Measurements from ENCODE around the gene MBD1. TPM values are rescaled to one million over a fixed set of nuclear protein-coding genes. Genes with fewer than 3 reads are reported as not detected.

Gene MBD1
- total RNA-seq, 2 experiments from 2014 or later: 66.4 to 69.0 TPM

DNA sequence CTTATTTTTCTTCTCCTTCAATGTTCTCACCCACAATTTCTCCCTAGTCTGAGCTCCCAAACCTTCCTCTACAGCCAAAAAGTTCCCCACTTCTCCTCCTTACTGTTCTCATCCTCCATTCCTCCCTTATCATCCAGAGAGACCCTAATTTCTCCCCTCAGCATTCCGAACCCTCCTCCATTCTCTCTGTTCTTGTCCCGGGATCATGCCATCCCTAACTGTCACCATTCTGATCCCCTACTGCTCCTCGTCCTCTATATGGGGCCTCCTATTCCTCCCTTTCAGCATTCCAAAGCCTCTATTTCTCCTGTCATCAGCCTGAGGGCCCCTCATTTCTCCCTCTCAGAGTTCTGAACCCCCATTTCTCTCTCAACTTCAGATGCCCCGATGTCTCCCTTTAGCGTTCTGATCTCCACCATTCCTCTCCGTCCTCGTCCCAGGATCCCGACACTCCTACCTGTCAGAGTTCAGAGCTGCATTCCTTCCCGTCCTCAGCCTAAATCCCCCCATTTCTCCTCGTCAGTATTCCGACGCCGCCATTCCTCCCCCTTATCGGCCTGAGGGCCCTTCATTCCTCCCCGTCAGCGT lies 522 bp downstream of the MBD1 start:
- Mint-ChIP-seq H3K27me3 (ENCODE audit: low read depth) (no peaks in the 10 kb centered on the region), H3K4me1 (ENCODE audit: low read depth) (peaks cover 32% of the 10 kb centered on the region), H3K36me3 (ENCODE audit: low read depth) (peaks cover 51% of the 10 kb centered on the region), H3K9me3 (no peaks in the 10 kb centered on the region), H3K4me3 (peak overlapping the region; percentile 97), H3K27ac (peak overlapping the region; percentile 84)
- CTCF ChIA-PET: interaction anchor here (1.3 to 1.5 kb wide), 4 partner anchors 10 to 77 kb away, joined by 5 to 9 read pairs (median 6); partner anchors contain the start of gene CFAP53
- intact Hi-C loops (cut with micrococcal nuclease): loop anchor here (1.0 to 10.0 kb wide), 5 partner anchors 14 to 1346 kb away; partner anchors contain the start of genes CFAP53 and MEX3C
- no peak for DNase-seq

DNA sequence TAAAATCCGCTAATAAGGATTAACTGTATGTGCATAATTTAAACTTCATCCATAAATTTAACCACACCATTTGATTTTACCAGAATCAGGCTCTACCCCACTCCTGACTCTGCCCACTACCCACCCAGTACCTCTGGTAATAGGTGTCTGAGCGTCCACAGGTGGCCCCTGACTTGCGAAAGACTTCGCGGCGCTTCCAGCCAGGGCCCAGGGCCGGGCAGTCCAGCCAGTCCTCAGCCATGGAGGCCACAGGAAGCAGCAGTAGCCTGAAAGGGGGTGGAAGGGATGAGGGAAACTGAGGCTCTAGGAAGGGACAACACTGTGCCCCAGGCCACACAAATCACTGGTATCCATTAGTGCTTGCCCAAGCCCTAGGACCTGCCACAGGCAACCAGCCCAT lies 1.6 kb downstream of the MBD1 start:
- Mint-ChIP-seq H3K4me3 (peak overlapping the region; percentile 97), H3K9me3 (no peaks in the 10 kb centered on the region), H3K27me3 (ENCODE audit: low read depth) (no peaks in the 10 kb centered on the region), H3K27ac (no peak overlapping the region), H3K36me3 (ENCODE audit: low read depth) (peaks cover 52% of the 10 kb centered on the region), H3K4me1 (ENCODE audit: low read depth) (peaks cover 31% of the 10 kb centered on the region)
- intact Hi-C loops (cut with micrococcal nuclease): loop anchor here (10.0 kb wide), 1 partner anchor 1345 kb away; no protein-coding TSS in a partner anchor
- no peak for DNase-seq
- CTCF ChIA-PET: no interaction called here

DNA sequence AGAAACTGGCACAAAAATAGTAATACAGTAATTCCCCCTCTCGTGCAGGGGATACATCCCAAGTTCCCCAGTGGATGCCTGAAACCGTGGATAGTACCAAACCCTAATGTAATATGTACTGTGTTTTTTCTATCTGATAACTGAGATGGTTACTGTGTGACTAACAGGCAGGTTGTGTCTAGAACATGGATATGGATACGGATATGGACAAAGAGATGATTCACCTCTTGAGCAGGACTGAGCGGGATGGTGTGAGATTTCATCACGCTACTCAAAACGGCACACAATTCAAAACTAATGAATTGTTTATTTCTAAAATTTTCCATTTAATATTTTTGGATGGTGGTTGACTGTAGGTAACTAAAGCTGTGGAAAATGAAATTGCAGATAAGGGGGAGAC lies 3.4 kb downstream of the MBD1 start:
- H3K27me3 Mint-ChIP-seq (ENCODE audit: low read depth): no peaks in the 10 kb centered on the region
- CTCF ChIA-PET: interaction anchor here (0.7 to 1.3 kb wide), 4 partner anchors 9 to 831 kb away, joined by 3 to 4 read pairs (median 3); no protein-coding TSS in a partner anchor
- no peak overlapping the region for H3K4me3 Mint-ChIP-seq
- peaks cover 48% of the 10 kb centered on the region for H3K36me3 Mint-ChIP-seq (ENCODE audit: low read depth)
- H3K27ac Mint-ChIP-seq: no peak overlapping the region
- no peak for DNase-seq
- intact Hi-C loops (cut with micrococcal nuclease): no loop called here
- no peaks in the 10 kb centered on the region for H3K9me3 Mint-ChIP-seq
- H3K4me1 Mint-ChIP-seq (ENCODE audit: low read depth): peaks cover 26% of the 10 kb centered on the region

DNA sequence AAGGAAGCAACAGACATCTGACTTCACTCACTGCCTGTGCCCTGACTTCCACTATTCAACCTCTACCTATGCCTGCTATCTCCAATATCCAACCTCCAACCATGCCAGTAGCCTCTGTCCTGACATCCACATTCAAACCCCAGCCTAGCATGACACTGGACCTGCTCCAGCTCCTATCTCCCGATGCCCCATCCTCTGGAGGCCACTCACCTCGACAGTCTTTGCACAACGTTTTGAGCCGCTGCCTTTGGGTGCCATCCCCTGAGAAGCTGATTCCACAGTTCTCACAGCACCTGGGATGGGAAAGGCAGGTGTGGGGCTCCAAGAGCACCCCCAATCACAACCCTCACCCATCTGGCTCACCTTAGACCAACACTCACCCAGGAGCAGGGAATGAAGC lies 4.9 kb downstream of the MBD1 start:
- H3K4me1 Mint-ChIP-seq (ENCODE audit: low read depth): peaks cover 23% of the 10 kb centered on the region
- no peak overlapping the region for H3K4me3 Mint-ChIP-seq
- H3K27me3 Mint-ChIP-seq (ENCODE audit: low read depth): no peaks in the 10 kb centered on the region
- peaks cover 48% of the 10 kb centered on the region for H3K36me3 Mint-ChIP-seq (ENCODE audit: low read depth)
- H3K27ac Mint-ChIP-seq: no peak overlapping the region
- intact Hi-C loops (cut with micrococcal nuclease): no loop called here
- no peaks in the 10 kb centered on the region for H3K9me3 Mint-ChIP-seq
- CTCF ChIA-PET: interaction anchor here (1.0 kb wide), 1 partner anchor 9 kb away, joined by 3 read pairs; no protein-coding TSS in a partner anchor
- DNase-seq: no peak

DNA sequence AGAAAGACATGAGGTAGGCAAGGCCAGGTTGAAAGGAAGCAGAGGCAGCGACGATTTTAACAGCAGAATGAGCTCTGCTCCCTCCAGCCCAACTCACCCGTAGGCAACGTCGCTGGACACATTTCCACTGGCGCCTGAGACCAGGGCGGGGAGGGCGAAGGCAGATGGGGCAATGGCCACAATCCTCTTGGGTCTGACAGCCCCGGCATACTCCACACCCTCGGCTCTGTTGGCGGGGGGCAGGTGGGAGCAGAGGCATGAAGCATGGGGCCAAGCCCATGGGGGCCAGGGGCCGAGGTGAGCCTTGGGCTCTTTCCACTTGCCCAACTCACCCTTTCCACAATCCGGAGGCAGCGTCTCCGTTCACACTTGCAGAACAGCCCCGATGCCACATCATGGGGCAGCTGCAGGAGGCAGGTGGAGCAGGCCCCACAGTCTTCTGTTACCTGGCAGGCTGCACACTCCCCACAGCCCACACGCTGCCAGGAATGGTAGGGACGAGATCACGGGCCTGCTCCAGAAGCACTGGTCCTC lies 5.8 kb downstream of the MBD1 start:
- Mint-ChIP-seq H3K4me3 (no peak overlapping the region), H3K4me1 (ENCODE audit: low read depth) (peaks cover 17% of the 10 kb centered on the region), H3K36me3 (ENCODE audit: low read depth) (peaks cover 45% of the 10 kb centered on the region), H3K27ac (no peak overlapping the region), H3K9me3 (no peaks in the 10 kb centered on the region), H3K27me3 (ENCODE audit: low read depth) (no peaks in the 10 kb centered on the region)
- no peak for DNase-seq
- CTCF ChIA-PET: no interaction called here
- intact Hi-C loops (cut with micrococcal nuclease): no loop called here

DNA sequence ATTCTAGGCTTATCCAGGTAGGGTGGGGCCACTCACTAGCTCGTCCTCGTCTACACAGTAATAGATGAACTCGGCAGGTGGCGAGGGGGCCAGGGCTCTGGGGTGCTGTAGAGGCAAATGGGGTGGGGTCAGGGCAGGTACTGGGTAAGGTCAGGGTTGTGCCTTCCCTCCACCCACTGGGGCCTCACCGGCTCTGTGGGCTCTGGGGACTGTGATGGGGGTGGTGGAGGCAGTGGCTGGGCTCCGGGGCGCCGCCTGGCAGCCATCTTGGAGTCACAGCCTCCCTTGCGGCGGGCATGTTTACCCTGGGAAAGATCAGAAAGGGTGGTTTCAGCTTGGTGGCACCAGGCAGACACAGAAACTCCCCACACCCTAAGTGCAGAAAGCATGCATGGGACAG lies 6.4 kb downstream of the MBD1 start:
- no peak for DNase-seq
- Mint-ChIP-seq H3K36me3 (ENCODE audit: low read depth) (peaks cover 45% of the 10 kb centered on the region), H3K4me3 (no peak overlapping the region), H3K4me1 (ENCODE audit: low read depth) (peaks cover 11% of the 10 kb centered on the region), H3K27me3 (ENCODE audit: low read depth) (no peaks in the 10 kb centered on the region), H3K9me3 (no peaks in the 10 kb centered on the region), H3K27ac (no peak overlapping the region)
- CTCF ChIA-PET: no interaction called here
- intact Hi-C loops (cut with micrococcal nuclease): no loop called here

DNA sequence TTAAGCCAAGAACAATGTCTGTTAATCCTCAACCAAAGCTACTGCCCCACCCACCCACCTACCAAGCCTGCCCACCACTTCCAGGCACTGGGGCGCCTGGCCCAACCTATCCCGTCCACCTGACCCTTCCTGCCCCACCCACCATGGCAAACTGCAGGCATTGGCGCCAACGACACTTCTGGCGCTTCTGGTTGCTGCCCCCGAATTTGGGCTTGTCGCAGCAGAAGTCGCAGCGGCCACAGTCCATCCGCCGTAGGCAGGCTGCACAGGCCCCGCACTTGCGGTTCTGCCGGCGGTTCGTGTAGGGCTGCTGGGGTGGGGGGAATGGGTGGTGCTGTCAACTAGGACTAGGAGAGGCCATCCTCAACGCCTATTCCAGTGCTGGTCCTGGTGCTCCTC lies 7.3 kb downstream of the MBD1 start:
- Mint-ChIP-seq H3K36me3 (ENCODE audit: low read depth) (peaks cover 49% of the 10 kb centered on the region), H3K4me1 (ENCODE audit: low read depth) (peaks cover 5% of the 10 kb centered on the region), H3K9me3 (no peaks in the 10 kb centered on the region), H3K4me3 (no peak overlapping the region), H3K27ac (no peak overlapping the region), H3K27me3 (ENCODE audit: low read depth) (no peaks in the 10 kb centered on the region)
- no peak for DNase-seq
- CTCF ChIA-PET: interaction anchor here (0.6 kb wide), 1 partner anchor 154 kb away, joined by 3 read pairs; no protein-coding TSS in a partner anchor
- intact Hi-C loops (cut with micrococcal nuclease): no loop called here

DNA sequence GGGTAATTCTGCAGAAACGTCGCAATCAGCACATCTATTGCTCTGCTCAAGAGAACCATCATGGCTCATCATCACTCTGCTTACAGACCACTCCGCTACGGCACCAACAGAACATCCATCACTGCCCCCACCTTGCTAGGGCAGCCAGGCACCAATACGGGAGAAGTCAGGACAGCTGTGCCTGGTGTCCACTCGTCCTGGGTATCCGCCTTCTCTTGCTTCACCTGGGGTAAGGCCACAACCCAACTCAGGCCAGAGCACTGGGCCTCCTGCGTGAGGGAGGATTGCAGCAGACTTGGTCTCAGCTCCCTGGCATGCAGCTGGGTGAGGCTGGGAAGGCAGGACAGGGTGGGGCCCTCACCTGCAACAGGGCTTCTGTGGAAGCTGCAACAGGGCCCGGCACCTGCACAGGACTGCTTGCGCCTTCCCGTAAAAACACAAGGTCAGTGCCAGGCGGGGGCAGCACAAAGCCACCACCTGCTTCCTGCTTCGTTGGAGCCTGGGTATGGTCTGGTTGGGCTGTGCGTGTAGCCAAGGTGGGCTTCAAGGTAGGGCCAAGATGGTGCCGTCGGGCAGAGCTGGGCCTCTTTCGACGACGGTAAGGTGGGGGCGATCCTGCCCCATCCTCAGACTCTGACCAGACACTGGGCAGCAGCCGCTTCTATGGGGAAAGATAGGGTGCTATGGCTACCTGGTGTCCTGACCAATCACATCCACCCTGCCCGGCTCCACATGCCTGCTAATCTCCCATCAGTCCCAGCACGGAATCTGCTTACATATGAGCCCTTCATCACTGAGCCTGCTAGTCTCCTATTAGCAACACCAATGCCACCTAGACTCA lies 7.9 kb downstream of the MBD1 start:
- no peaks in the 10 kb centered on the region for H3K9me3 Mint-ChIP-seq
- CTCF ChIA-PET: interaction anchor here (0.6 kb wide), 1 partner anchor 155 kb away, joined by 3 read pairs; no protein-coding TSS in a partner anchor

DNA sequence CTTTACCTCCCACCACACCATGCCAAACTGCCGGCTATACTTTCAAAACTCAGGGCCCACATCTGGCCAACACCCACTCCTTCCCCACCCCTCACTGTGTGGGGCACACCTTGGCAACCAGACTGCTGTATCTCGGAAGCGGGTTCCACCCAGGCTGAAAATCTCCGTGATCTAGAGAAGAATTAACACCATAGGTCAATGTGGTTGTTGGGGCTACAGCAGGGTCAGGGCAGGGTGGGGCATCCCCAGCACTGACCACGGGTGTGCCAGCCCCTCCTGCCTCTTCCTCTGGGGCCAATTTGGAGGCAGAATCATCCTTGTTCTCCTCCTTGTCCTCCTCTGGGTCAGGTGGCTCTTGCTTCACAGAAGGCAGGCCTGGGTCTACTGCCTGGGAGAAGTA lies 8.8 kb downstream of the MBD1 start:
- H3K4me3 Mint-ChIP-seq: no peak overlapping the region
- no peaks in the 10 kb centered on the region for H3K27me3 Mint-ChIP-seq (ENCODE audit: low read depth)
- intact Hi-C loops (cut with micrococcal nuclease): no loop called here
- no peak overlapping the region for H3K27ac Mint-ChIP-seq
- peaks cover 3% of the 10 kb centered on the region for H3K4me1 Mint-ChIP-seq (ENCODE audit: low read depth)
- peaks cover 48% of the 10 kb centered on the region for H3K36me3 Mint-ChIP-seq (ENCODE audit: low read depth)
- no peak for DNase-seq
- CTCF ChIA-PET: no interaction called here
- no peaks in the 10 kb centered on the region for H3K9me3 Mint-ChIP-seq

More for the DNA sequence above, 7.9 kb downstream of the MBD1 start:
- no peak overlapping the region for H3K4me3 Mint-ChIP-seq
- DNase-seq: no peak
- peaks cover 2% of the 10 kb centered on the region for H3K4me1 Mint-ChIP-seq (ENCODE audit: low read depth)
- no peaks in the 10 kb centered on the region for H3K27me3 Mint-ChIP-seq (ENCODE audit: low read depth)
- H3K36me3 Mint-ChIP-seq (ENCODE audit: low read depth): peaks cover 50% of the 10 kb centered on the region
- intact Hi-C loops (cut with micrococcal nuclease): no loop called here
- no peak overlapping the region for H3K27ac Mint-ChIP-seq

DNA sequence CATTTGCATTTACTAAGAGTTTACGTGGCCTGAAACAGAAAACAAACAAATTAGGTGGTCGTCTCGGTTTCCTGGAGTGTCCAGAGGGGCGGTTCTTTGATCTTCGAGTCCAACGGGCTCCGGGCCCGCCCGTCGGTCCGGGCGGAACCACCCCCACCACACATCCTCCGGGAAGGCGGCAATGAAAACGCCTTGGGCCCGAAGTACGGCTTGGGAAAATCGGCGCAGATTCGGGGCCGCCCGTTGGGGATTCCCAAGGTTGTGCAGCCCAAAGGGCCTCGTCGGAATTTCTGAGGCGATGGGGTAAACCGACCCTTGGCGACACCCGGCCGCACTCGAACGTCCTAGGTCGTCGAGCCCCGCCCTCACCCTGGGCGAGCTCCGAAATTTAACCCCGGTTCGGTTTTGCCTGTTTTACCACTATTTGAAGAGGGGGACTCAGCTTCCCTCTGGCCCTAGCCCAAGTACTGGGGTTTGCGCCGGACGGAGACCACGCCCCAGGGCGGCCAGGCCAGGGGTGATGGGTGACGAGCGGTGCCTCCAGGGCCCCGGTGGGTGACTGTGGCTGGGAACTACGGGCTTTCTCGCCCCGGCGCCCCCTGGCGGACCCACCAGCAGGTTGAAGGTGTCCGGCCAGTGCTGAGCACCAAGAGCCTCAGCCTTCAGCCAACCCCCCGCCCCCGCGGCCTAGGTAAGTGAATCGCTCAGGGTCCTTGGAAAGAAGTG lies 13.1 kb downstream of the MBD1 start:
- intact Hi-C loops (cut with micrococcal nuclease): loop anchor here (1.0 to 10.0 kb wide), 3 partner anchors 49 to 1593 kb away; partner anchors contain the start of gene RPL17
- peaks cover 16% of the 10 kb centered on the region for H3K4me1 Mint-ChIP-seq (ENCODE audit: low read depth)
- H3K36me3 Mint-ChIP-seq (ENCODE audit: low read depth): peaks cover 17% of the 10 kb centered on the region
- CTCF ChIA-PET: interaction anchor here (0.7 to 2.5 kb wide), 10 partner anchors 8 to 329 kb away, joined by 3 to 11 read pairs (median 4); no protein-coding TSS in a partner anchor
- peak overlapping the region; percentile 54 for H3K27ac Mint-ChIP-seq
- H3K9me3 Mint-ChIP-seq: no peaks in the 10 kb centered on the region
- H3K27me3 Mint-ChIP-seq (ENCODE audit: low read depth): no peaks in the 10 kb centered on the region
- DNase-seq: peak; percentile 82
- peak overlapping the region; percentile 69 for H3K4me3 Mint-ChIP-seq

DNA sequence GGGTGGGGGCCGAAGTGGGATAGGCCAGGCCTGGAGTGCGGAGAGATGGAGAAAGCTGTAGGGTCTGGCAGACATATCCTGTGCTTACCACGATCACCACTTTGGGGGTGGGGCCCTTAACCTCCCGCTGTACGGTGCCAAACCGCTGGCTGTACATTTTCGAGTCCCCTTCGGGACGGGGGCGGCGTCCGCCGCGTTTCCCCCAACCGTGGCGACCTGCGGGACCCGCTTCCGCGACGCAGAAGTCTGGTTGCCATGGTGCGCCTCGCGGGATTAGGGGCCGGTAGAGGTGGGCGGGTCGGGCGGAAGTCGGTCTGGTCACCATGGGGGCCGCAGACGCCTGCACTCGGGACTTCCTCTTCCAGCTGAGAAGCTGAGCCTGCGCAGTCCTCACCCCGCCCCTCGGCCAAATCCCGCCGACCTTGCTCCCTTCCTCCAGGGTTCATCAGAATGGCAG lies 15.0 kb downstream of the MBD1 start, which contains the start of gene CFAP53:
CFAP53 (minus strand) TSS at position 248 of the 457 bp plus-strand sequence; CDS start at position 157, 91 bp downstream.
- intact Hi-C loops (cut with micrococcal nuclease): loop anchor here (1.0 to 10.0 kb wide), 7 partner anchors 15 to 1591 kb away; partner anchors contain the start of genes CXXC1, DYM, MBD1 and RPL17
- CTCF ChIA-PET: interaction anchor here (1.0 to 2.8 kb wide), 2 partner anchors 15 to 91 kb away, joined by 5 to 16 read pairs; partner anchors contain the start of gene MBD1
- peak within 1 kb of the TSS; percentile 76 for H3K4me3 Mint-ChIP-seq

More for the DNA sequence above, 15.0 kb downstream of the MBD1 start, which contains the start of gene CFAP53:
- DNase-seq: peak; percentile 90
- Mint-ChIP-seq H3K4me1 (ENCODE audit: low read depth) (peaks cover 16% of the 10 kb centered on the region), H3K36me3 (ENCODE audit: low read depth) (peaks cover 6% of the 10 kb centered on the region), H3K27me3 (ENCODE audit: low read depth) (no peaks in the 10 kb centered on the region), H3K9me3 (no peaks in the 10 kb centered on the region), H3K27ac (no peak within 1 kb of the TSS)
